Small intestine (tissue), 7 donors: Measurements from ENCODE around the gene FGD3. TPM values are rescaled to one million over a fixed set of nuclear protein-coding genes. Genes with fewer than 3 reads are reported as not detected.
"Not testable (repeated sequence)": the region's sequence is repeated elsewhere in the genome, so short reads cannot be mapped to it uniquely, and the experiment has no call there.

Experiments
- DNase-seq, 2 donors: peaks; one replicate each; pipeline versions ENCODE4 v3.0.0 to v3.0.0-alpha.2; 2013
- FAIRE-seq: peaks from 2 replicates; lab custom pipeline; 2012; peaks lifted over from hg19 to GRCh38; lab: Jason Lieb, UNC
- H3K27ac ChIP-seq, 3 donors: one replicate each; pipeline ENCODE4 v1.5.1; 2013; ENCODE audit warnings: low read length in 2 of 3, mild to moderate bottlenecking in 2 of 3, control low read depth in 1 of 3, inconsistent platforms in 1 of 3, low read depth in 1 of 3, moderate library complexity in 1 of 3
- H3K27me3 ChIP-seq, 3 donors: one replicate each; pipeline ENCODE4 v1.6.1; 2013; ENCODE audit warnings: low read length in 3 of 3, inconsistent platforms in 1 of 3; ENCODE audit not compliant: control insufficient read depth in 3 of 3, insufficient read depth in 3 of 3
- H3K36me3 ChIP-seq, 3 donors: one replicate each; pipeline ENCODE4 v1.6.1; 2013; ENCODE audit warnings: low read length in 3 of 3, inconsistent platforms in 1 of 3, low read depth in 1 of 3, mild to moderate bottlenecking in 1 of 3, moderate library complexity in 1 of 3; ENCODE audit not compliant: control insufficient read depth in 3 of 3, insufficient read depth in 2 of 3
- H3K4me1 ChIP-seq, 3 donors: one replicate each; pipeline ENCODE4 v1.6.1; 2013; ENCODE audit warnings: low read length in 2 of 3, inconsistent platforms in 1 of 3, low read depth in 1 of 3, mild to moderate bottlenecking in 1 of 3, moderate library complexity in 1 of 3; ENCODE audit not compliant: control insufficient read depth in 3 of 3, insufficient read depth in 2 of 3
- H3K4me3 ChIP-seq, 3 donors: one replicate each; pipeline ENCODE4 v1.5.1; 2013; ENCODE audit warnings: low read length in 3 of 3, control low read depth in 1 of 3, inconsistent platforms in 1 of 3, low read depth in 1 of 3, mild to moderate bottlenecking in 1 of 3, moderate library complexity in 1 of 3
- H3K9me3 ChIP-seq, 2 donors: one replicate each; pipeline ENCODE4 v1.6.1; 2013; ENCODE audit warnings: low read depth in 1 of 2, low read length in 1 of 2; ENCODE audit not compliant: control insufficient read depth in 2 of 2, insufficient read depth in 1 of 2
- WGBS, 3 donors: extraction: QIAGEN DNeasy Blood & Tissue Kit; methylation state at CpG; one replicate each; pipeline ENCODE4 v1.1.7; 2013; 5-methylcytosine and 5-hydroxymethylcytosine counted together
- polyA plus RNA-seq, 4 donors: library from polyadenylated mRNA; stranded (reverse) in 3 of 4; unstranded in 1 of 4; fragments of 200-250 nt in 3 of 4; fragments of 120-200 nt in 1 of 4; gene quantifications; one replicate each; pipeline versions ENCODE4 v1.2.1 to v1.2.3, GENCODE V29; 2013
- donor health status: healthy with polysubstance abuse.
- donor health status: control.
- donor health status: control.
- donor health status: Bipolar disorder and iron deficiency.
- donor health status: healthy.

The FGD3 gene
- polyA plus RNA-seq, 4 donors: 0.67 to 26.1 (median 3.8) TPM

- Histone ChIP-seq H3K9me3 (no peaks in the 10 kb centered on the region), H3K4me3 (no peak overlapping the region), H3K4me1 (no peaks in the 10 kb centered on the region), H3K27me3 (no peaks in the 10 kb centered on the region), H3K27ac (no peak overlapping the region), H3K36me3 (peaks cover 0 to 23% (median 4%) of the 10 kb centered on the region in 3 donors)
- DNase-seq (no peak), FAIRE-seq (no peak)
- 94 to 100% (median 96%) methylated on average over 8 of the region's 8 CpGs for WGBS, 3 donors
Measured at GRCh38 chr9:93011114-93011513, 63.8 kb downstream of the FGD3 start.

GRCh38 chr9:93012963-93013855 is 65.9 kb downstream of the FGD3 start:
- Histone ChIP-seq H3K27ac (no peak overlapping the region), H3K4me3 (no peak overlapping the region), H3K9me3 (no peaks in the 10 kb centered on the region), H3K27me3 (no peaks in the 10 kb centered on the region), H3K4me1 (no peaks in the 10 kb centered on the region), H3K36me3 (peaks cover 0 to 19% (median 4%) of the 10 kb centered on the region in 3 donors)
- WGBS, 3 donors: 92 to 97% (median 93%) methylated on average over 14 of the region's 14 CpGs
- no peak for DNase-seq
- no peak for FAIRE-seq

GRCh38 chr9:93013856-93014582 is 66.7 kb downstream of the FGD3 start:
- no peak for FAIRE-seq
- H3K36me3 ChIP-seq: peaks cover 0 to 16% (median 4%) of the 10 kb centered on the region in 3 donors
- H3K4me3 ChIP-seq: no peak overlapping the region

GRCh38 chr9:93015190-93015589 is 67.9 kb downstream of the FGD3 start:
- H3K9me3 ChIP-seq, FAIRE-seq, DNase-seq, H3K4me3 ChIP-seq, H3K27ac ChIP-seq, H3K27me3 ChIP-seq, H3K4me1 ChIP-seq: not testable (repeated sequence)
- peaks cover 0 to 13% (median 4%) of the 10 kb centered on the region in 3 donors for H3K36me3 ChIP-seq
- WGBS, 3 donors: 81 to 87% (median 82%) methylated on average over 10 of the region's 10 CpGs

More at GRCh38 chr9:93013856-93014582, 66.7 kb downstream of the FGD3 start:
- WGBS, 3 donors: 81 to 94% (median 91%) methylated on average over 13 of the region's 13 CpGs
- Histone ChIP-seq H3K9me3 (no peaks in the 10 kb centered on the region), H3K27me3 (no peaks in the 10 kb centered on the region), H3K4me1 (no peaks in the 10 kb centered on the region), H3K27ac (no peak overlapping the region)
- no peak for DNase-seq

- peaks cover 0 to 19% (median 0%) of the 10 kb centered on the region in 3 donors for H3K36me3 ChIP-seq
- 94 to 98% (median 96%) methylated on average over 9 of the region's 9 CpGs for WGBS, 3 donors
- H3K9me3 ChIP-seq: no peaks in the 10 kb centered on the region
- no peak overlapping the region for H3K4me3 ChIP-seq
- no peak overlapping the region for H3K27ac ChIP-seq
- H3K4me1 ChIP-seq: no peaks in the 10 kb centered on the region
- H3K27me3 ChIP-seq: no peaks in the 10 kb centered on the region
- DNase-seq: no peak
- no peak for FAIRE-seq
Measured at GRCh38 chr9:93017621-93018020, 70.3 kb downstream of the FGD3 start.

- Histone ChIP-seq H3K36me3 (peaks cover 0 to 21% (median 2%) of the 10 kb centered on the region in 3 donors), H3K27ac (no peak overlapping the region), H3K4me3 (no peak overlapping the region), H3K27me3 (no peaks in the 10 kb centered on the region), H3K4me1 (no peaks in the 10 kb centered on the region), H3K9me3 (no peaks in the 10 kb centered on the region)
- DNase-seq (no peak), FAIRE-seq (no peak)
- WGBS, 3 donors: 91 to 95% (median 92%) methylated on average over 11 of the region's 11 CpGs
Measured at GRCh38 chr9:93020151-93020550, 72.8 kb downstream of the FGD3 start.

- Histone ChIP-seq H3K27ac (no peak overlapping the region), H3K9me3 (no peaks in the 10 kb centered on the region), H3K4me3 (no peak overlapping the region), H3K27me3 (no peaks in the 10 kb centered on the region), H3K36me3 (peaks cover 0 to 21% (median 2%) of the 10 kb centered on the region in 3 donors), H3K4me1 (no peaks in the 10 kb centered on the region)
- WGBS, 3 donors: 73 to 80% (median 75%) methylated on average over 23 to 27 of the region's 27 CpGs
- no peak for FAIRE-seq
- no peak for DNase-seq
Measured at GRCh38 chr9:93020771-93021670, 73.7 kb downstream of the FGD3 start.

- FAIRE-seq (no peak), DNase-seq (no peak)
- H3K27me3 ChIP-seq: no peaks in the 10 kb centered on the region
- H3K4me3 ChIP-seq: no peak overlapping the region
- no peaks in the 10 kb centered on the region for H3K4me1 ChIP-seq
- no peaks in the 10 kb centered on the region for H3K9me3 ChIP-seq
- H3K36me3 ChIP-seq: peaks cover 0 to 21% (median 2%) of the 10 kb centered on the region in 3 donors
- WGBS, 3 donors: 85 to 96% (median 93%) methylated on average over 9 of the region's 9 CpGs
- no peak overlapping the region for H3K27ac ChIP-seq
Measured at GRCh38 chr9:93022066-93022465, 74.7 kb downstream of the FGD3 start.
